HCT116 (cell line): Measurements from ENCODE around the gene ANKRD60. TPM values are rescaled to one million over a fixed set of nuclear protein-coding genes. Genes with fewer than 3 reads are reported as not detected.

Experiments
- ATAC-seq: fragments of 200-7000 bp; cut with Tn5 transposase; 2 replicates; pipeline ENCODE4 v1.9.1; 2020; ENCODE audit warnings: mild to moderate bottlenecking, moderate library complexity
- BruUV-seq: library from RNA; stranded (reverse); fragments of 400-500 nt; replicated peaks from 2 replicates; lab custom pipeline; 2021; lab: Mats Ljungman, UMichigan
- CTCF ChIA-PET: fragments of 300-600 bp; sonication (Branson Sonifier 250); formaldehyde crosslinking; loops from one replicate; lab custom pipeline; 2021; ENCODE audit warnings: antibody characterized with exemption; lab: Charles Lee
- POLR2A ChIA-PET: fragments of 300-600, 350-600 bp; sonication (Branson Sonifier 250); formaldehyde crosslinking; loops from one replicate; lab custom pipeline; 2021; ENCODE audit warnings: antibody characterized with exemption; lab: Charles Lee
- RAD21 ChIA-PET, 2 experiments: fragments of 300-600 bp; sonication (Branson Sonifier 250); formaldehyde crosslinking; loops; one replicate each; lab custom pipeline; 2023; ENCODE audit warnings: low total read pairs in 2 of 2; ENCODE audit not compliant: uncharacterized antibody in 2 of 2, unreplicated experiment in 2 of 2, low non-redundant PET in 1 of 2; lab: Charles Lee
- DNase-seq: peaks from one replicate; pipeline ENCODE4 v3.0.0-alpha.2; 2010; ENCODE audit warnings: low read depth, low spot score
- H2AFZ ChIP-seq: fragments of 200-600 bp; shearing (Covaris generic), sonication (generic); 2 replicates; pipeline ENCODE4 v1.6.1; 2017; ENCODE audit warnings: low read depth, mixed run types, mixed read lengths, antibody characterized with exemption, low read length; ENCODE audit not compliant: poor library complexity, severe bottlenecking
- H3K27ac ChIP-seq: 2 replicates; pipeline ENCODE4 v1.5.1; 2012; ENCODE audit warnings: low read depth, low read length
- H3K27me3 ChIP-seq: fragments of 200-600 bp; sonication (generic); 2 replicates; pipeline ENCODE4 v1.6.1; 2016; ENCODE audit warnings: mixed run types, low read length, mixed read lengths; ENCODE audit not compliant: insufficient read depth
- H3K36me3 ChIP-seq, 2 experiments: fragments of 200-500 bp in 1 of 2; fragments of 200-600 bp in 1 of 2; sonication (Bioruptor generic) in 1 of 2; sonication (generic) in 1 of 2; 2 replicates each; pipeline versions ENCODE4 v1.5.1 to v1.6.1; 2014 to 2016; ENCODE audit warnings: low read length in 2 of 2, inconsistent platforms in 1 of 2, mixed read lengths in 1 of 2, mixed run types in 1 of 2; ENCODE audit not compliant: insufficient read depth in 2 of 2, control insufficient read depth in 1 of 2
- H3K4me1 ChIP-seq, 2 experiments: fragments of 200-600 bp in 1 of 2; sonication (generic) in 1 of 2; 2 replicates each; pipeline versions ENCODE4 v1.5.1 to v1.6.1; 2012 to 2017; ENCODE audit warnings: low read length in 2 of 2, inconsistent platforms in 1 of 2, mild to moderate bottlenecking in 1 of 2, mixed read lengths in 1 of 2, mixed run types in 1 of 2, moderate library complexity in 1 of 2; ENCODE audit not compliant: insufficient read depth in 2 of 2, control insufficient read depth in 1 of 2
- H3K4me2 ChIP-seq: fragments of 200-600 bp; sonication (generic); 2 replicates; pipeline ENCODE4 v1.6.1; 2017; ENCODE audit warnings: mixed run types, low read length, mixed read lengths
- H3K4me3 ChIP-seq, 2 experiments: fragments of 200-600 bp in 1 of 2; sonication (generic) in 1 of 2; replicated peaks in 1 of 2; 2 replicates each; pipeline ENCODE4 v1.5.1; 2011 to 2016; ENCODE audit warnings: low read length in 2 of 2, control low read depth in 1 of 2, low read depth in 1 of 2, mild to moderate bottlenecking in 1 of 2, mixed read lengths in 1 of 2, mixed run types in 1 of 2
- H3K79me2 ChIP-seq: fragments of 200-600 bp; sonication (generic); 2 replicates; pipeline ENCODE4 v1.6.1; 2017; ENCODE audit warnings: mild to moderate bottlenecking, mixed run types, low read length, moderate library complexity, mixed read lengths; ENCODE audit not compliant: insufficient read depth
- H3K9ac ChIP-seq: fragments of 200-600 bp; sonication (generic); 2 replicates; pipeline ENCODE4 v1.6.1; 2016; ENCODE audit warnings: low read length, mixed read lengths
- H3K9me2 ChIP-seq: fragments of 200-600 bp; sonication (generic), shearing (Covaris generic); 2 replicates; pipeline ENCODE4 v1.6.1; 2017; ENCODE audit warnings: mixed run types, mild to moderate bottlenecking, moderate library complexity; ENCODE audit not compliant: insufficient read depth
- H3K9me3 ChIP-seq, 2 experiments: fragments of 200-500 bp in 1 of 2; fragments of 200-600 bp in 1 of 2; sonication (Bioruptor generic) in 1 of 2; sonication (generic) in 1 of 2; 2 replicates each; pipeline ENCODE4 v1.6.1; 2014 to 2017; ENCODE audit warnings: low read length in 2 of 2, mixed read lengths in 2 of 2, inconsistent platforms in 1 of 2, low read depth in 1 of 2, mild to moderate bottlenecking in 1 of 2, mixed run types in 1 of 2, moderate library complexity in 1 of 2; ENCODE audit not compliant: control insufficient read depth in 1 of 2, insufficient read depth in 1 of 2
- H4K20me1 ChIP-seq: fragments of 200-600 bp; sonication (generic), shearing (Covaris generic); 2 replicates; pipeline ENCODE4 v1.6.1; 2017; ENCODE audit warnings: mixed run types, mild to moderate bottlenecking, moderate library complexity; ENCODE audit not compliant: insufficient read depth
- ATF3 ChIP-seq: IDR thresholded peaks from 2 replicates; pipeline ENCODE4 v1.6.1; 2012
- CBX3 ChIP-seq: IDR thresholded peaks from 2 replicates; pipeline ENCODE4 v1.6.1; 2012; ENCODE audit warnings: low read depth
- CEBPB ChIP-seq: IDR thresholded peaks from 2 replicates; pipeline ENCODE4 v1.6.1; 2012; ENCODE audit warnings: low read depth
- EGR1 ChIP-seq: IDR thresholded peaks from 2 replicates; pipeline ENCODE4 v1.6.1; 2012; ENCODE audit warnings: low read depth
- ELF1 ChIP-seq: IDR thresholded peaks from 2 replicates; pipeline ENCODE4 v1.6.1; 2012; ENCODE audit warnings: low read depth, borderline replicate concordance
- EZH2phosphoT487 ChIP-seq: fragments of 200-600 bp; IDR thresholded peaks from 2 replicates; pipeline ENCODE4 v1.6.1; 2018; ENCODE audit warnings: antibody characterized with exemption, borderline replicate concordance
- FOSL1 ChIP-seq: IDR thresholded peaks from 2 replicates; pipeline ENCODE4 v1.6.1; 2012; ENCODE audit warnings: low read depth
- POLR2A ChIP-seq: IDR thresholded peaks from 2 replicates; pipeline ENCODE4 v1.7.0; 2011; ENCODE audit warnings: borderline replicate concordance; ENCODE audit not compliant: insufficient read depth, insufficient read length; ENCODE audit errors: extremely low read depth
- RAD21 ChIP-seq: IDR thresholded peaks from 2 replicates; pipeline ENCODE4 v1.6.1; 2012; ENCODE audit warnings: low read depth, mild to moderate bottlenecking
- SIN3A ChIP-seq: IDR thresholded peaks from 2 replicates; pipeline ENCODE4 v1.6.1; 2012; ENCODE audit warnings: low read depth
- SRF ChIP-seq: IDR thresholded peaks from 2 replicates; pipeline ENCODE4 v1.6.1; 2012; ENCODE audit warnings: low read depth
- YY1 ChIP-seq: IDR thresholded peaks from 2 replicates; pipeline ENCODE4 v1.6.1; 2011; ENCODE audit warnings: low read length, low read depth, moderate library complexity, mild to moderate bottlenecking; ENCODE audit not compliant: insufficient replicate concordance; ENCODE audit errors: extremely low read depth
- ZFX ChIP-seq: fragments of 450-650 bp; IDR thresholded peaks from 2 replicates; pipeline ENCODE4 v1.6.1; 2017
- ZNF274 ChIP-seq: fragments of 200-500 bp; sonication (Bioruptor generic); IDR thresholded peaks from 2 replicates; pipeline ENCODE4 v1.6.1; 2014; ENCODE audit warnings: mild to moderate bottlenecking, low read depth, low read length, inconsistent platforms
- intact Hi-C: fragments of 100-400 bp; cut with micrococcal nuclease; formaldehyde crosslinking; loops from 2 replicates; pipeline ENCODE4 v1.10.0; 2022
- total RNA-seq: library from RNA; stranded (reverse); gene quantifications from one replicate; pipeline ENCODE4 v1.2.1, GENCODE V29; 2021; ENCODE audit not compliant: unreplicated experiment

Gene ANKRD60
- total RNA-seq, 1 experiment from 2014 or later: not detected

- Histone ChIP-seq H3K79me2 (no peaks in the 10 kb centered on the region), H3K9ac (no peak overlapping the region), H3K9me3 (no peaks in the 10 kb centered on the region), H3K27ac (no peak overlapping the region), H3K27me3 (no peaks in the 10 kb centered on the region), H3K4me2 (no peak overlapping the region), H3K9me2 (no peaks in the 10 kb centered on the region), H3K4me1 (peaks cover 0 to 8% of the 10 kb centered on the region in 2 experiments; a peak in 1 of 4 replicates), H3K36me3 (no peaks in the 10 kb centered on the region), H4K20me1 (no peaks in the 10 kb centered on the region), H2AFZ (no peak overlapping the region), H3K4me3 (no peak overlapping the region)
- no TSS peak for BruUV-seq
- TF ChIP-seq CEBPB: no peak
- no peak for TF ChIP-seq EGR1
- ChIA-PET CTCF (no interaction called here), POLR2A (no interaction called here), RAD21 (no interaction called here)
- ATAC-seq (no peak), DNase-seq (no peak)
- intact Hi-C loops: no loop called here
Measured at GRCh38 chr20:58261660-58262059, 33.2 kb upstream of the ANKRD60 start.

GRCh38 chr20:58260006-58260405 lies 31.6 kb upstream of the ANKRD60 start:
- Histone ChIP-seq H3K4me2 (no peak overlapping the region), H3K79me2 (no peaks in the 10 kb centered on the region), H3K4me3 (no peak overlapping the region), H2AFZ (no peak overlapping the region), H3K36me3 (no peaks in the 10 kb centered on the region), H3K9me3 (no peaks in the 10 kb centered on the region), H3K27ac (no peak overlapping the region), H3K4me1 (peaks cover 0 to 8% of the 10 kb centered on the region in 2 experiments; a peak in 1 of 4 replicates), H3K9ac (no peak overlapping the region), H4K20me1 (no peaks in the 10 kb centered on the region), H3K9me2 (no peaks in the 10 kb centered on the region), H3K27me3 (no peaks in the 10 kb centered on the region)
- no TSS peak for BruUV-seq
- intact Hi-C loops: no loop called here
- ATAC-seq (no peak), DNase-seq (no peak)
- ChIA-PET POLR2A (no interaction called here), RAD21 (no interaction called here), CTCF (no interaction called here)
- TF ChIP-seq ZNF274: no peak

- RAD21 ChIA-PET: no interaction called here
- CTCF ChIA-PET: no interaction called here
- TF ChIP-seq ATF3 (no peak), POLR2A (no peak), EZH2phosphoT487 (no peak), SRF (no peak), CBX3 (no peak), ELF1 (no peak), YY1 (no peak), FOSL1 (no peak), RAD21 (no peak), CEBPB (no peak), SIN3A (no peak), EGR1 (no peak), ZFX (no peak)
Measured at GRCh38 chr20:58256842-58257241, 28.4 kb upstream of the ANKRD60 start.

More at GRCh38 chr20:58256842-58257241, 28.4 kb upstream of the ANKRD60 start:
- Histone ChIP-seq H3K4me1 (peaks cover 8 to 10% of the 10 kb centered on the region in 2 experiments), H3K4me2 (no peak overlapping the region), H3K9me3 (no peaks in the 10 kb centered on the region), H3K4me3 (no peak overlapping the region), H4K20me1 (no peaks in the 10 kb centered on the region), H3K36me3 (no peaks in the 10 kb centered on the region), H3K79me2 (no peaks in the 10 kb centered on the region), H3K9ac (no peak overlapping the region), H2AFZ (no peak overlapping the region), H3K9me2 (no peaks in the 10 kb centered on the region), H3K27me3 (no peaks in the 10 kb centered on the region), H3K27ac (no peak overlapping the region)
- POLR2A ChIA-PET: no interaction called here
- intact Hi-C loops: no loop called here
- ATAC-seq: no peak
- DNase-seq: no peak
- BruUV-seq: no TSS peak
